ENCODE data around the gene XRCC4. TPM values are rescaled to one million over a fixed set of nuclear protein-coding genes. Genes with fewer than 3 reads are reported as not detected.
A peak's percentile ranks its signal among the peaks of the same experiment; 100 is the strongest.

The XRCC4 gene
- total RNA-seq, 2 donors from 2014 or later = 11.3 to 12.4 TPM

- H3K9me3 Mint-ChIP-seq = peaks cover 6% of the 10 kb centered on the region
- no peak for ATAC-seq (replicated peaks)
- H3K4me1 Mint-ChIP-seq = no peaks in the 10 kb centered on the region
- no peaks in the 10 kb centered on the region for H3K27me3 Mint-ChIP-seq
- no peak overlapping the region for H3K27ac Mint-ChIP-seq
- H3K36me3 Mint-ChIP-seq (ENCODE audit: low read depth) = no peaks in the 10 kb centered on the region
- H3K4me3 Mint-ChIP-seq = no peak overlapping the region
Measured at GRCh38 chr5:83270311-83270710, 193.0 kb downstream of the XRCC4 start.

- H3K4me1 Mint-ChIP-seq = no peaks in the 10 kb centered on the region
- no peak overlapping the region for H3K27ac Mint-ChIP-seq
- peaks cover 6% of the 10 kb centered on the region for H3K9me3 Mint-ChIP-seq
- H3K4me3 Mint-ChIP-seq = no peak overlapping the region
- no peaks in the 10 kb centered on the region for H3K36me3 Mint-ChIP-seq (ENCODE audit: low read depth)
- ATAC-seq (replicated peaks) = no peak
- no peaks in the 10 kb centered on the region for H3K27me3 Mint-ChIP-seq
Measured at GRCh38 chr5:83277154-83277553, 199.8 kb downstream of the XRCC4 start.

GRCh38 chr5:83277953-83278352 lies 200.6 kb downstream of the XRCC4 start:
- no peak overlapping the region for H3K27ac Mint-ChIP-seq
- ATAC-seq (replicated peaks) = no peak
- H3K36me3 Mint-ChIP-seq (ENCODE audit: low read depth) = no peaks in the 10 kb centered on the region
- no peaks in the 10 kb centered on the region for H3K4me1 Mint-ChIP-seq
- H3K9me3 Mint-ChIP-seq = peaks cover 6% of the 10 kb centered on the region
- no peak overlapping the region for H3K4me3 Mint-ChIP-seq
- no peaks in the 10 kb centered on the region for H3K27me3 Mint-ChIP-seq

GRCh38 chr5:83281176-83281575 lies 203.8 kb downstream of the XRCC4 start:
- Mint-ChIP-seq H3K9me3 (no peaks in the 10 kb centered on the region), H3K4me3 (no peak overlapping the region), H3K4me1 (no peaks in the 10 kb centered on the region), H3K36me3 (ENCODE audit: low read depth) (no peaks in the 10 kb centered on the region), H3K27ac (no peak overlapping the region), H3K27me3 (no peaks in the 10 kb centered on the region)
- ATAC-seq (replicated peaks) = no peak

- ATAC-seq (replicated peaks) = no peak
- Mint-ChIP-seq H3K36me3 (ENCODE audit: low read depth) (no peaks in the 10 kb centered on the region), H3K9me3 (no peaks in the 10 kb centered on the region), H3K4me1 (no peaks in the 10 kb centered on the region), H3K4me3 (no peak overlapping the region), H3K27ac (no peak overlapping the region), H3K27me3 (no peaks in the 10 kb centered on the region)
Measured at GRCh38 chr5:83281658-83282057, 204.3 kb downstream of the XRCC4 start.

GRCh38 chr5:83283761-83284160 lies 206.4 kb downstream of the XRCC4 start:
- no peak for ATAC-seq (replicated peaks)
- Mint-ChIP-seq H3K27me3 (no peaks in the 10 kb centered on the region), H3K9me3 (no peaks in the 10 kb centered on the region), H3K4me3 (no peak overlapping the region), H3K4me1 (no peaks in the 10 kb centered on the region), H3K36me3 (ENCODE audit: low read depth) (no peaks in the 10 kb centered on the region), H3K27ac (no peak overlapping the region)

GRCh38 chr5:83285661-83286398 lies 208.5 kb downstream of the XRCC4 start:
- ATAC-seq (replicated peaks) = no peak
- no peak overlapping the region for H3K4me3 Mint-ChIP-seq
- H3K27me3 Mint-ChIP-seq = no peaks in the 10 kb centered on the region
- H3K27ac Mint-ChIP-seq = no peak overlapping the region
- no peaks in the 10 kb centered on the region for H3K36me3 Mint-ChIP-seq (ENCODE audit: low read depth)
- H3K9me3 Mint-ChIP-seq = no peaks in the 10 kb centered on the region
- H3K4me1 Mint-ChIP-seq = no peaks in the 10 kb centered on the region

- Mint-ChIP-seq H3K27ac (no peak overlapping the region), H3K4me3 (no peak overlapping the region), H3K27me3 (no peaks in the 10 kb centered on the region), H3K4me1 (no peaks in the 10 kb centered on the region), H3K9me3 (peaks cover under 1% of the 10 kb centered on the region), H3K36me3 (ENCODE audit: low read depth) (no peaks in the 10 kb centered on the region)
- no peak for ATAC-seq (replicated peaks)
Measured at GRCh38 chr5:83294246-83294645, 216.9 kb downstream of the XRCC4 start.

GRCh38 chr5:83299353-83299752 lies 222.0 kb downstream of the XRCC4 start:
- H3K4me3 Mint-ChIP-seq = no peak overlapping the region
- peaks cover 6% of the 10 kb centered on the region for H3K4me1 Mint-ChIP-seq
- H3K36me3 Mint-ChIP-seq (ENCODE audit: low read depth) = no peaks in the 10 kb centered on the region
- no peak for ATAC-seq (replicated peaks)
- peaks cover 4% of the 10 kb centered on the region for H3K9me3 Mint-ChIP-seq
- H3K27ac Mint-ChIP-seq = no peak overlapping the region
- no peaks in the 10 kb centered on the region for H3K27me3 Mint-ChIP-seq

- Mint-ChIP-seq H3K27me3 (no peaks in the 10 kb centered on the region), H3K27ac (peak overlapping the region; percentile 80), H3K4me1 (peaks cover 4% of the 10 kb centered on the region), H3K36me3 (ENCODE audit: low read depth) (no peaks in the 10 kb centered on the region), H3K4me3 (no peak overlapping the region), H3K9me3 (no peaks in the 10 kb centered on the region)
- ATAC-seq (replicated peaks) = peak; percentile 96
Measured at GRCh38 chr5:83306572-83307241, 229.4 kb downstream of the XRCC4 start.

- ATAC-seq (replicated peaks) = no peak
- peaks cover 4% of the 10 kb centered on the region for H3K9me3 Mint-ChIP-seq
- H3K27ac Mint-ChIP-seq = no peak overlapping the region
- no peaks in the 10 kb centered on the region for H3K4me1 Mint-ChIP-seq
- no peak overlapping the region for H3K4me3 Mint-ChIP-seq
- H3K27me3 Mint-ChIP-seq = no peaks in the 10 kb centered on the region
- H3K36me3 Mint-ChIP-seq (ENCODE audit: low read depth) = no peaks in the 10 kb centered on the region
Measured at GRCh38 chr5:83312663-83313062, 235.3 kb downstream of the XRCC4 start.

- Mint-ChIP-seq H3K36me3 (ENCODE audit: low read depth) (no peaks in the 10 kb centered on the region), H3K4me1 (no peaks in the 10 kb centered on the region), H3K9me3 (peaks cover 4% of the 10 kb centered on the region), H3K27me3 (no peaks in the 10 kb centered on the region), H3K4me3 (no peak overlapping the region), H3K27ac (no peak overlapping the region)
- ATAC-seq (replicated peaks) = no peak
Measured at GRCh38 chr5:83313436-83313835, 236.1 kb downstream of the XRCC4 start.

GRCh38 chr5:83321483-83322055 lies 244.2 kb downstream of the XRCC4 start:
- H3K27ac Mint-ChIP-seq = no peak overlapping the region
- H3K27me3 Mint-ChIP-seq = no peaks in the 10 kb centered on the region
- no peaks in the 10 kb centered on the region for H3K36me3 Mint-ChIP-seq (ENCODE audit: low read depth)
- H3K4me3 Mint-ChIP-seq = no peak overlapping the region
- no peaks in the 10 kb centered on the region for H3K9me3 Mint-ChIP-seq
- no peaks in the 10 kb centered on the region for H3K4me1 Mint-ChIP-seq
- ATAC-seq (replicated peaks) = no peak

- no peak for ATAC-seq (replicated peaks)
Measured at GRCh38 chr5:83322273-83322924, 245.1 kb downstream of the XRCC4 start.

More at GRCh38 chr5:83322273-83322924, 245.1 kb downstream of the XRCC4 start:
- no peaks in the 10 kb centered on the region for H3K4me1 Mint-ChIP-seq
- H3K27ac Mint-ChIP-seq = no peak overlapping the region
- no peaks in the 10 kb centered on the region for H3K27me3 Mint-ChIP-seq
- no peak overlapping the region for H3K4me3 Mint-ChIP-seq
- no peaks in the 10 kb centered on the region for H3K9me3 Mint-ChIP-seq
- H3K36me3 Mint-ChIP-seq (ENCODE audit: low read depth) = no peaks in the 10 kb centered on the region
